ENCODE data around the gene VEGFC.

DNA sequence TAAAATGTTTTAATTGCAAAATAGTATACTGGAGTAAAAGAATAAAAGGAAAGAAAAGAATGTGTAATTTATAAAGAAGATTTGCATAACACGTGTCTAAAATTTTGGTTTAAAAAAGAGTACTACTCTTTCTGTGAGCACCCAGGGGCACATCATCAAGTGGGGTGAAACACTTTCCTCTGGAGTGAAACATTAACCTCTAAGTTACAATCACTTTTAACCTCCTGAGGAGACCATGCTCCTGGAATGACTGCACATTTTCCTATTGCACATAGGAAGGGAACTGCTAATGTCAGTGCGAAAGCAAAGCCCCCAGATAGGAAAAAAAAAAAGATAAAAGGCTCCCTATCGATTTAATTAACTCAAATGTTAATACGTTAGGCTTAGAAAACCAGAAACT is 13.3 kb downstream of the VEGFC start:
- TF ChIP-seq POLR2AphosphoS5 (IDR thresholded peaks at IDR 0.05; ENCODE audit: low read depth, low read length) (no peak), POLR2A (IDR thresholded peaks at IDR 0.05; ENCODE audit: low read depth, low read length) (no peak), TAF1 (IDR thresholded peaks at IDR 0.05; ENCODE audit: borderline replicate concordance, low read depth, low read length) (no peak)
